KG1 (cell line): Measurements from ENCODE around the gene RHBDD1.

ENCODE experiments used
- DNase-seq: peaks from one replicate; lab custom pipeline; 2025; lab: John Stamatoyannopoulos, UW

RHBDD1 gene, protein sequence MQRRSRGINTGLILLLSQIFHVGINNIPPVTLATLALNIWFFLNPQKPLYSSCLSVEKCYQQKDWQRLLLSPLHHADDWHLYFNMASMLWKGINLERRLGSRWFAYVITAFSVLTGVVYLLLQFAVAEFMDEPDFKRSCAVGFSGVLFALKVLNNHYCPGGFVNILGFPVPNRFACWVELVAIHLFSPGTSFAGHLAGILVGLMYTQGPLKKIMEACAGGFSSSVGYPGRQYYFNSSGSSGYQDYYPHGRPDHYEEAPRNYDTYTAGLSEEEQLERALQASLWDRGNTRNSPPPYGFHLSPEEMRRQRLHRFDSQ

DNA sequence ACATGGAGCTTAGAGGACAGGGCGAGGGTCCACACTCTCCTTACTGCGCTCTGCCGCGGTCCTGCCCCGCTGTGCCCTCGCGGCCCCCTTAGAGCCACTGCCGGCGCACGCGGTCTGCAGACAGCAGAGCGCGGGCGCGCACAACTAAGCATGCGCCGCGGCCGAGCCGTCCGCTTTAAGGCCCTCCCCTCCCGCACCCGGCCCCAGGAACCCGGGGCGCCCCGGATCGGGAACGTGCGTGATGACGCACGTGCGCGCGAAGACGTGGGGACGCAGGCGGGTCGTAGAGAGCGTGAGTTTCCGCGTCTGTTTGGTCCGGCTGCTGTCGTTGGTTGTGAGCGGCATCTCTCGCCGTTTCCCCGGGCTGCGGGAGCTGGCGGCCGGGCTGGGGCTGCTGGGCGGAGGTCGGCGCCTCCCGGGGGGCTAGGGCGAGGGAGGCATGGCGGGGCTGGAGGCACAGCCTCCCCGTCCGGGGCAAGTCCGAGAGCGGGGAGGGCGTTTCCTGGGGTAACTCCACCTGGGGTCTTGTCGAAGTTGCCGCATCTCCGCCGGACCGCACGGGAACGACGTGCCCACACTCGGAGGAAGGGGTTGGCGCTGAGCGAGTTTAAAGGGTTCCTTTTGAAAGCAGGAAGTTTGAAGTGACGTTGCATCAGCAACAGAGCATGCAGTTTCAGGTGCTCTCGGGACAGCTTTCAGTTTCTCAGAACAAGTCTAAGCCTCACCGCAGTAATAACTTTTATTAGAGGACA lies at the start of gene RHBDD1:
RHBDD1 (plus strand) TSS at position 259 of the 752 bp plus-strand sequence. CDS start 28,640 bp downstream, outside the sequence.
- peak; percentile 86 for DNase-seq

DNA sequence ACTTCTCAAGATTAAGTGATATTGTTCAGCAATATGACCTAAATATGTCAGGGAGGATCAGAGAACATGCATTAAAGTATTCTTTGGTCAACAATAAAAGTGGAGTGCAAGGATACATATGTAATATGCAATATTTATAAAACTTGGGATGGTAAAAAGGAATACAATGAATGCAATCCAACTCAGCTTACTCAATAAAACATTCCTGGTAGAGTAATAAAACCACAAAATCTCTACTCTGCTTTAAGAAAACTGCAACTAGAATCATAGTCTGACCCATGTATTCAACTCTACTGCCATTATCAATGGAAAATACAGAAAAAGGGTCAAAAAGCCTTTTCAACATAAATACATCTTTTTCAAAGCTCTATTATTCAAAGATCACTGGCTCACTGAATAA lies 47.8 kb upstream of the RHBDD1 start:
- no peak for DNase-seq

DNA sequence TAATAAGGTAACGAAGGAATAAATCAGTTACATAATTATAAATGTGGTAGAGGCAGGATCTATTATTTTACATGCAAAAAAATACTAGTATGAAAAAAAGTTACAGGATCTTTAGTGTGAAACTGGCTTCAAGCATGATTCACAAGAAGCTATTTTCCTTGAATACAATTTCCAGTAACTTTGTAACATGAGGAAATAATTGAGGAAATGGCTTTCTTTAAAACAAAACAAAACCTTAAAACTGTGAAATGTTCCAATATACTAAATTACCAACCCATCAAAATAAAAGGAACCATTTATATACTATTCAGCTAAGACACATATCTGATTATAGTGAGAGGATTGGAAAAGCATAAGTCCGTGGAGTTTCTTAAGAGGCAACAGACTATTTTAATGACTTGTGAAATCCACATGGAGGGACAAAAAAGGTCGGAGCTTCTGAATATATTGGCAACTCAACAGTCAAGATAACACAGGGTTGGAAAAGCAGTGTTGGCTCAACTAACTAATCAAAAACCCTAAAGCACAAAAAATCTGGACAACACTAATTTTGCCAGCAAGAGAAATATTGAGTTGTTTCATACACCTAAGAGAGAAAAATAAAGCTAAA lies 46.9 kb upstream of the RHBDD1 start:
- DNase-seq = no peak

DNA sequence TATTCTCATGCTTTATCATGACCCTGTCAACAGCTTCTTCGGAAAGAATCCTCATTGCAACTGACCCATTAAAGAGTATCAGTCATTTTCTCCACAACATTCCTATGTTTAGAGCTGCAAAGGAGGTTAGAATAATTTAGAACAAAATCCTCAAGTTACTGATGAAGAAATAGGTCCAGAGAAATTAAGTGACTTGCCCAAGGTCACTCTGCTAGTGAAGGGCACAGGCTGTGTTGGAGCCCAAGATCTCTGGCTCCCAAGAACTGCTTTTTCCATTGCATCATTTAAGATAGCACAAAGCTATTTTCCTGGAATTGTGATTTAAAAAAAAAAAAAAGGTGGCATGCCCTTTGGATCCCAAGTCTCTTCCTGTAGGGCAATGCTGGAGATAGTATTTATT lies 45.8 kb upstream of the RHBDD1 start:
- DNase-seq = no peak

DNA sequence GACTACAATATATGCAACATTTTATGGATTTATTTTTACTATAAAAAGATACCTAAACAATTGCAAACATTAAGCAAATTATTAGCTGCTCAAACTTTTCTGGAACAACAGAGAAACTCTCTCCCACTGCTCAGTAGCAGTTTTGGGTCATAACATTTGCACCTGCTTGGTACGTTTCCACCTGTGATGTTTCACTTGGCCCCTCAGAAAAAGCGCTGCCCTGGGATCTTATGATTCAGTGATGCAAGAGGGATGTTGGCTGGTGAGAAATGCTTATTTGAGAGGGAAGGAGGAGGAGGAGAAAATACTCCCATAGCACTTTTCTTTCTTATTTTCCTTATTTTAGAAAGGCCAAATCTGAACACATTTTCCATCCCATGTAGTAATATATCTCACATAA lies 45.4 kb upstream of the RHBDD1 start:
- no peak for DNase-seq

DNA sequence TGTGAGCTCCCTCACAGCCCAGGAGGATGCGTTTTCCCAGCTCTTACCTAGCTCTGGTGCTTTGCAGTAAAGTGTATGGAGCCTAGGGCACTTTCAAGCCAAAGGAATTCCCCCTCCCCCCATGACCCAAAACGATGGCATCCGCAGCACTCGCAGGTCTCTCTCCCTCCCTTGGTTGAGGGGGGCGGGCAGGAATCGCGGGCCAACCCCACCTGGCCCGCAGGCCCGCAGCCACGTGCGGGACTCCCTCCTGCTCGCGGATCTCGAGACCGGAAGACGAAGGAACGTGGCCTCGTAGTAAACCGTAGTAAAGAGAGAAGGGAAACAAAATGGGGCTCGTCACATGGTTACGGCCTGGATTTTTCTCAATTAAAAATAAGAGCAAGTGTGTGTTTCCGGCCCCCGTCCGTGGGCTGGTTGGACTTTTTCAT lies 44.8 kb upstream of the RHBDD1 start:
- DNase-seq = no peak

DNA sequence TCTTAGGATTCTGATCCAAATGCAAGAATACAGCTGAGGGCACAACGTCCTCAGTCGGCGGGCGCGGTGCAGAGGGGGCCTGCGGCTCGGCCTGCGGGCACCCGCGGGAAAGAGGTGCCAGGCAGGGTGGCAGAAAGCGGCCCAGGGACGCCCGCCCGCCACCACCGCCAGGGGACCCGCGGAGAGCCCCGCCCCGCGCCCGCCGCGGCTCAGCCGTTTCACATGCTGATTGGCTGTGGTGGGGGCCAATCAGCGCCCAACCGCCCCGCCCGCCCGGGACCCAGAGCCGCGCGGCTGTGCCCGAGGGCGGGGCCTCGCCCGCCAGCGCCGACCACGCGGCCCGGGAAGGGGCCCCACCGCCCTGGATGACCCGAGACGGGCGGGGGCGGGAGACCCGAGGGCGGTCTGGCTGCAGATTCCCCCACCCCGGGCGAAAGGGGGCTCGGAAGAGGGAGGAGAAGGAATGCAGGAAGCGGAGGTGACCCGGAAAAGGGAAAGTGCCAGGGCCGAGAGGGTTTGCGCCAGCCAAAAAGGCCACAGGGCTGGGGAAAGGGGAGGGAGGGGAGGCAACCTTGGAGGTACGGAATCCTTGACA lies 44.3 kb upstream of the RHBDD1 start:
- DNase-seq = peak; percentile 44

DNA sequence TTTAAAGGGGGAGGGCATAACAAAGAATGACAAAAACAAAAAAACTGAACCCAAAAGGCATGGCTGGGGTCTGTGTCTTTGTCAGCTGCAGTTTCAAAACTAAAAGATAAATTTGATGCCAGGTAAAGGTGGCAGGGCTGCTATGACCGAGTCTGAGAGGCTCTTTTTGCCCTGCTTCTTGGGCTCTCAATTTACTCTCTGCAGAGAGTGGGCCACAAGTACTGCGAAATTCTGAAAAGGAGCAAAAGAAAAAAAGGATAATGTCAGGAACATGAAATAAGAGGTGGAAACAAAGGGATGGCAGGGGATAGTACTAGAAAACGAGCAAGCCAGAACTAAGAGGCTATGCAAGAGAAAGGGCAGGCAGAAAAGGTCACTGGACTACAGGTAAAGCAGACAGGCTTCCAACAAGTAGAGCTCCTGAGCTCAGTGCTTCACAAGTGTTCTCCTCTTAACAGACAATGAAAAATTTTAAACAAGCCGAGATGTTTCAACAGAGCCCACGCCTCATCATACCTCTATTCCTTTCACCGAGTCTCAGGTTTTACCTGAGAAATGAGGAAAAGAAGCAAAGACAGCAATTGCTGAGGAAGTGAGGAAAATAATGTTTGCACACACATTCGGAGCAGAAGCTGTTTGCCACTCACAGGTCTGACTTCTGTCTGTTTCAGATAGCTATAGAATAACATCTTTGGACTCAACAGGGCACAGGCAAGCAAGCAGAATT lies 43.5 kb upstream of the RHBDD1 start:
- DNase-seq = no peak

DNA sequence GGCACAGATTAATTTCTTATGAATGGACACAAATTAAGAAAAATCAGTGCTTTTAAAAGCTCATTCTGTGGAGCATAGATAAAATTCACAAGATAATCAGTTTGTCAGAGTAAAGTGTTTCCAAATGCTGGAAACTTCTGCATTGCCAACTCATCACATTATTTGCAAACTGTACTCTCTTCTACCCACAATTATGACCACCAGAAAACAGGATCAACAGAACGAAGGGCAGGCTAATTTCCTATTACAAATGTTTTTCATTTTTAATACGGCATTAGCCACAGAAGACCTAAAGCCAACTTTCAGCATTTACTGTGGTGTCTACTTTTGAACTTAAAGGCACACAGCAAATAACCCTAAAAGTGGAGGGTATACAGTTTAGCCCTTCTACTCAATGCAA lies 42.2 kb upstream of the RHBDD1 start:
- DNase-seq = no peak

DNA sequence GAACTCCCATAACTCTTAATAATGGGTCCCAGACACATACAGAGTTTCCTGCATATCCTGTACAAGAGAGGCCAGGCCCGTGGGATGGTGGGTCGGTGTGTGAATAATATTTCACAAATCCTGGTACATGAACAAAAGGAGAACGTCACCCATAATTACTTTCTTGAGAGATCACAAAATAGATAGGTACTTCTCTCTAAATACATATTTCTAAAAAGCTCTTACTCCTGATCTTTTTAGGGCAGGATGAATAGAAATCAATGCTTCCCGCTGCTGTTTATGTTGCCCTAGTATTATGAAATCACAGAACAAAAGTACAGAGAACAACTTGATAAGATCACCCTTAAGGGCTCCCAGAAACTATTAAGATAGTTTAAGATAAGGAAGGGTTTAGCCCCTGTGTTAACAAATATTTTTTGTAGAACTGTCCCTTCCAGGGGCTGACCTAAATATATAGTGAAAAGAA lies 41.6 kb upstream of the RHBDD1 start:
- DNase-seq = no peak

DNA sequence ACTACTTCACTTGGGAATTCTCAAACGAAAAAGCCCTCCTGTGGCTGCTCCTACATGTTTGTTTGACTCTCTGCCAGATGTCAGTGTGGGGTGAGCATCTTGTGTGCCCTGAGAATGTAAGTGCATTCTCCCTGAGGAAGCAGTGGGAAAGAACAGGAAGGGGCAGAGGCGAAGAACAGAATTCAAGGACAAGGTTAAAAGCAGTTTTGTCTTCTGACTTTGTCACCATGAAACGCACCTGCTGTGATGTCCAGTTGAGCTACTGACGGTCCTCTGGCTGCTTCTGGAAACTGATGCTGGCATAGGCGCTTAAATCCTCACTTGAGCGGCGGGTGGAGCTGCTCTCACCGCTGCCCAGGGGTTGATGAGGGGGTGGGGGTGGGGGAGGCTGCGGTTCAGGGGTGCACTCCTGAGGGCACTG lies 41.1 kb upstream of the RHBDD1 start:
- DNase-seq = no peak

DNA sequence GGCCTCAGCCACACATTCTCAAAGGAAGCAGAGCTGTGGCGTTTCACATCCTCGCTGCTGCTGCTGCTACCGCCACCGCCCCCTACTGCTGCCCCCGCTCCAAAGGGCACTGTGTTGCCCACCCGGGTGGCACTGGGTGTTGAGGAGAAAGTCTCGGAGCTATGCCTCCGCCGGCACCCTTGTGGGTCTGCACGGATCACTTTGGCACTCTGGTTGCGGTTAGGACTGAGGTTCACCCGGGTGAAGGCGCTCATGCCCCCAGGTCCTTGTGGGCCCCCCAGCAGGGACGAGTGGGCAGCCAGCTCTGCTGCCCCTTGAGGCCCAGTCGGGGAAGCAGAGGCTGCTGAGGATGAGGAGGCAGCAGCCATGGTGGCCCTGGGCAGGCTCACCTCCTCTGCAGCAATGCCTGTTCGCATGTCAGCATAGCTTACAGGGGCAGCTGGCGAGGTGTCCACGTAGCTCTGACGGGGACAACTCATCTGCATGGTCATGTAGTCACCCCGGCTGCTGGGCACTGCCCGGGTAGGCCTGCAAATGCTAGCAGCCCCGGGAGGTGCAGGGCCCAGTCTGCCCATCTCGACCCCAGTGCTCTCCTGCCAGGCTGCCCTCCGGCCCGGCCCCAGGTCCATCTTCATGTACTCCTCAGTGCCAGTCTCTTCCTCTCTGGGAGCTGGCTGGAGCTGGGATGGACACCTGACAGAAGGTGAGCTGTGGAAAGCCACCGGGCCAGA lies 40.4 kb upstream of the RHBDD1 start:
- DNase-seq = no peak

DNA sequence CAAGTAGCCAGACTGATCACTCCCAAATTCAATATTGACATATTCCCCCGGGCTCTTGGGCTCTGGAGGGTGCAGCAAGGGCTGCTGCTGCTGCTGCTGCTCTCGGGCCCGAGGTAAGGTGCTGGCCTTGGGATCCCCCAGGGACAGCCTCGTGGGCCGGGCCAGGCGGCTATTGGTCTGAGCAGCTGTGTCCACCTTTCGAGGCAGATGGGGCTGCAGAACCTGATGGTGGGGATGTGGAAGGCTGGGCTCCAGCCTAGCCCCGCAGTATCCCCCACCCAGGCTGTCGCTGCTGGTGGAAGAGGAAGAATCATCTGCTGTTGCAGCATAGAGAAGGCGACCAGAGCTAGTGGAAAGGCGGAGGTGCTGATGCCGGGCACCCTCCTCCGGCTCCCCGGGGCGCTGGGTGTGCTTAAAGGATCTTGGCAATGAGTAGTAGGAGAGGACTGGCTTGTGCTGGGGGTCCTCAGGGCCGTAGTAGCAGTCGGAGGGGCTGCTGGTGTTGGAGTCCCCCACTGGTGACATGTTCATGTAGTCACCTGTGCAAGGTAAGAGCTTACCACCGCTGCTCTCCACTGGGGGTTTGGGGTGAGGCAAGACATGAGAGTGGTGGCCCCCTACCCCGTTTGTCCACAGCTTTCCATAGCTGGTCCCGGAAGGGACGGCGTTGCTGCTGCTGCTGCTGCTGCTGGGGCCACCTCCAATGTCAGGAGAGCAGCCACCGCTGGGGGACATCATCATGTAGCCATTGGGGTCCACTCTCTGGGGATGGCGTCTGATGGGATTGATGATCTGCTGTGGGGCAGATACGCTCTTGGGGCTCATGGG lies 39.6 kb upstream of the RHBDD1 start:
- DNase-seq = no peak

DNA sequence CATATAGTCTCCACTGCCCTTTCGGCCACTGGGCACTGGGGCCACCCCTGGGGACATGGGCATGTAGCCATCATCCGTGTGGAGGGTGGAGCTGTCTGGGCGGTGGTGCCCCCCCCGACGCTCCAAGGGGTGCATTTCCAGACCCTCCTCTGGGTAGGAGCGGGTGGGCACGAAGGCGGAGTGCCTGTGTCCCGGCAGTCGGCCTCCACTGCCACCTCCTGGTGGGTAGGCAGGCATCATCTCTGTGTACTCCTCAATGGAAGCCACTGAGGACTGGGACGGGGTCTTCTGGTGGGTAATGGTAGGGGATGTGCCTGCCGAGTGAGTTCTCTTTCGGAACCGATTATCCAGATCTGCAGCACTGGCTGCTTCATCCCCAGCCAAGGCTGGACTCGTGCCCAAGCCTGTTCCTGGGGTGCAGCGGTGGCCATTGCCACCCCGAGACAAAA lies 39.0 kb upstream of the RHBDD1 start:
- DNase-seq = no peak

DNA sequence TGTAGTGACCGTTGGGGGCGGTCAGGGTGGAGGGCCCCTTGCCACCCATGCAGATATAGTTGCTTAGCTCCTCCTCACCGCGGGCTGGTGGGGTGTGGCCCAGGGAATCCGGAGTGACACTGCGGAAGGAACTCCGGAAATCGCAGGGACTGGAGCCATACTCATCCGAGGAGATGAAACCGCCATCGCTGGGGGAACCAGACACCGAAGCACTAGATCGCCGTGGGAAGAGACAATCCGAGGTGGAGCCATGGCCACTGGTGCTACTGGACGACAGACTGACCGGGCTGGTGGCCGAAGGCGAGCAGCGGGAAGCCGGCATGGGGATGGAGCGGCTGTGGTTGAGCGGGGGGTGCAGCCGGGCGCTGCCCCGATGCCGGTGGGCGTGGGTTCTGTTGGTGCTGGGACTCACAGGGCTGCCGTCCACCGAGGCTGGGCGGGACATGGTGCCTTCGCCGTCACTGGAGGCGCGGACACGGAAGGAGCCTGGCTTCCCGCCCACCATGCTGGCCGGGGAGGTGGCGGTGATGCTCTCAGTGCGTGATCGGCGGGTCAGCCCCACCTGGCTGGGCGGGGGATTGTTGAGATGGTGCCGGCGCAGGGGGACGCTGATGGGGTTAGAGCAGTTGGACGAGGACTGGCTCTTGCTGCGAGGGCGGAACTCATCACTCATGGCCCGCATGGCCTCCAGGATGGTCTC lies 38.4 kb upstream of the RHBDD1 start:
- DNase-seq = no peak

DNA sequence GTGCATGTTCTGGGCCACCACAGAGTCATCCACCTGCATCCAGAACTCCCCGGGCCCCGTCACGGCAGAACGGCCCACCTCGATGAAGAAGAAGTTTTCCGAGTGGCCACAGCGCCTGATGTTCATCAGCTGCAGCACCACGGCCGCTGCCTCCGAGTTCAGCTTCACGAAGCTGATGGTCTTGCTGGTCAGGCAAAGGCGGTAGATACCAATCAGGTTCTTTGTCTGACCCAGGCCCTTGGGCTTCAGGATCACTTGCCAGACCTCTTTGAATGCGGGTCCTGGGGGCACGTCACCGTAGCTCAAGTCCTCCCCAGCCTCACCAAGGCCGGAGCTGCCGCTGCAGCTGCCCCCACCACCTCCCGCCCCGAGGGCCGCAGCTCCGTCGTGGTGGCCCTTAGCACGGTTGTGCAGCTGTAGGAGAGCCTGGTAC lies 37.8 kb upstream of the RHBDD1 start:
- no peak for DNase-seq

DNA sequence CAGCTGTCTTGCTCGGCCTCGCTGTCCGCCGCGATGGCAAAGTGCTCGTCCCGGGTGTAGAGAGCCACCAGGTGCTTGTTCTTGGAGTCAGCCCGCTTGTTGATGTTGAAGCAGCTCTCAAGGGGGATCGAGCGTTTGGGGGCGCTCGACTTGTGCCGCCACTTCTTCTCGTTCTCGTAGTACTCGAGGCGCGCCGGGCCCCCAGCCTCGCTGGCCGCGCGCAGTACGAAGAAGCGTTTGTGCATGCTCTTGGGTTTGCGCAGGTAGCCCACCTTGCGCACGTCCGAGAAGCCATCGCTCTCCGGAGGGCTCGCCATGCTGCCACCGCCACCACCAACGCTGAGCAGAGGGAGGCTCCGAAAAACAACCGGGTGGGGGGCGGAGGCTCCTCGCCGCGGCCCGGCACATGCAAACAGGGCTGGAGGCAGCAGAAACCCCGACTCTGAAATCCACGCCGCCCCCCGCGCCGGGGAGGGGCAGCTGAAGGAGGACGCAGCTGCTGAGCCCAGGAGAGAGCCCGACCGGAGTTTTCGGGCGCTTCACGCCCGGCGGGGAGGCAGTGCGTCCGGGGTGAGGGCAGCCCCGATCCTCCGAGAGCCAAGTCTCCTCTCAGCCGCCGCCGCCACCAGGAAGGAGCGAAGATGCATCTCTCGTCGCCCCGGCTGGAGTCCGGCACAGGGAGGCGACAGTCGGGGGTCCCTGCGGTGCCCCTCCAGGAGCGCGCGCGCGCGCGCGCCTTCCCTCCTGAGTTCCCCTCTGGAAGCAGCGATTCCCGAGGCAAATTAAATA lies 37.2 kb upstream of the RHBDD1 start:
- no peak for DNase-seq

DNA sequence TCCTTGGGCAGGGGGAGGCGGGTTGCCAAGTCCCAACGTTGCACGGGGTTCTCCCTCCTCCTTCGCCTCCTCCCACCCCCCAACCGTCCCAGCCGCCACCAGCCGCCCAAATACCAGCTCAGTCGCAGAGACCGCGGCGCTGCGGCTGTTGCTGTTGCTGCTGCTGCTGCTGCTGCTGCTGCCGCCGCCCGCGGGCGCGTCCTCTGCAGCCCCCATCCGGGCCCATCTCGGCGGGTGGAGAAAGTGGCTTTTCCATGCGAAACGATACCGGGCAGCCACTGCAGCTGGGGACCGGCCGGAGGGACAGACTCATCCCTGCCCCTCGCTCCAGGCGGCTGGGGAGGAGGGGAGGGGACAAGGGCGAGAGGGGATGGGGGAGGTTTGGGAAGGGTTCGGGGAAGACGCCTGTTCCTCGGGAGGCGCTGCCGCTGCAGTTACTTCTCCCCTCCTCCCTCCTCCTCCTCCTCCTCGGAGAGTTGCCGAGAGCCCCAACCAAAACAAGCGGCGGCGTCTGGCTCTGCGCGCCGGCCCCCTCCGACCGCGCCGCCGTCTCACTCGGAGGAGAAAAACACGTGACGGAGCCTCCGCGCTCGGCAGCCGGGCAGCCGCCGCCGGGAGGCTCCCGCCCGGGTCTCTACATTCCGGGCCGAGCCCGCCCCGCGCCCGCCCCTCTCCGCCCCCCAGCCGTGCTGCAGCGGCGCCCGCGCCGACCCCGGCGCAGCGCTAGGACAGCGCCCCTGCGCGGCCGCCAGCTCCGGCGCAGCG lies 36.5 kb upstream of the RHBDD1 start, which contains the start of gene IRS1:
IRS1 (minus strand) TSS at position 610 of the 765 bp plus-strand sequence. CDS start 1,082 bp downstream, outside the sequence.
- DNase-seq = no peak
